ENCODE data around the gene CDK17.
A peak's percentile ranks its signal among the peaks of the same experiment; 100 is the strongest.

CDK17 gene

GRCh38 chr12:96244826-96245225 is 155.4 kb downstream of the CDK17 start:
- POLR2A ChIA-PET, result no interaction called here
- DNase-seq, result no peak
- Histone ChIP-seq H3K36me3 (ENCODE audit: control insufficient read depth in 4 of 4, insufficient read depth in 4 of 4, low read length in 3 of 4) (peaks cover 0 to 65% (median 41%) of the 10 kb centered on the region in 4 experiments), H3K4me3 (ENCODE audit: control insufficient read depth in 1 of 7, extremely low read depth in 1 of 7, insufficient read depth in 4 of 7, low read depth in 2 of 7, low read length in 6 of 7) (no peak overlapping the region), H3K27ac (ENCODE audit: insufficient read depth in 1 of 2, low read depth in 1 of 2, low read length in 2 of 2, poor library complexity in 1 of 2, severe bottlenecking in 2 of 2) (no peak overlapping the region), H3K4me1 (ENCODE audit: control extremely low read depth in 1 of 4, control insufficient read depth in 4 of 4, insufficient read depth in 4 of 4, low read length in 3 of 4) (peaks cover 0 to 36% (median 14%) of the 10 kb centered on the region in 4 experiments), H3K27me3 (replicated peaks in 2 of 5; ENCODE audit: control insufficient read depth in 4 of 5, insufficient read depth in 5 of 5, low read length in 4 of 5) (no peaks in the 10 kb centered on the region), H3K9me3 (ENCODE audit: control extremely low read depth in 1 of 5, control insufficient read depth in 4 of 5, insufficient read depth in 2 of 5, low read depth in 1 of 5, low read length in 4 of 5) (no peaks in the 10 kb centered on the region)
- CTCF ChIA-PET, result interaction anchor here (1.3 to 1.7 kb wide), 2 partner anchors 10 to 11 kb away, joined by 3 to 6 read pairs; no protein-coding TSS in a partner anchor
- WGBS (ENCODE audit: insufficient coverage), result 93% methylated on average over 13 of the region's 13 CpGs

- H3K4me1 ChIP-seq (ENCODE audit: control extremely low read depth in 1 of 4, control insufficient read depth in 4 of 4, insufficient read depth in 4 of 4, low read length in 3 of 4), result peaks cover 2 to 49% (median 28%) of the 10 kb centered on the region in 4 experiments
- H3K27me3 ChIP-seq (replicated peaks in 2 of 5; ENCODE audit: control insufficient read depth in 4 of 5, insufficient read depth in 5 of 5, low read length in 4 of 5), result no peaks in the 10 kb centered on the region
- no peak overlapping the region for H3K4me3 ChIP-seq (ENCODE audit: control insufficient read depth in 1 of 7, extremely low read depth in 1 of 7, insufficient read depth in 4 of 7, low read depth in 2 of 7, low read length in 6 of 7)
- peaks cover 0 to 46% (median 28%) of the 10 kb centered on the region in 4 experiments for H3K36me3 ChIP-seq (ENCODE audit: control insufficient read depth in 4 of 4, insufficient read depth in 4 of 4, low read length in 3 of 4)
- ChIA-PET POLR2A (no interaction called here), CTCF (interaction anchor here (1.7 kb wide), 1 partner anchor 24 kb away, joined by 8 read pairs; no protein-coding TSS in a partner anchor)
- peak overlapping the region; percentile 33 to 74 for H3K27ac ChIP-seq (ENCODE audit: insufficient read depth in 1 of 2, low read depth in 1 of 2, low read length in 2 of 2, poor library complexity in 1 of 2, severe bottlenecking in 2 of 2)
- no peaks in the 10 kb centered on the region for H3K9me3 ChIP-seq (ENCODE audit: control extremely low read depth in 1 of 5, control insufficient read depth in 4 of 5, insufficient read depth in 2 of 5, low read depth in 1 of 5, low read length in 4 of 5)
- WGBS (ENCODE audit: insufficient coverage), result 89% methylated on average over 11 of the region's 12 CpGs
- peak in 2 of 3 donors; percentile 50 to 56 for DNase-seq
Observed at GRCh38 chr12:96242597-96242996, 157.6 kb downstream of the CDK17 start.

GRCh38 chr12:96241846-96242256 is 158.4 kb downstream of the CDK17 start:
- POLR2A ChIA-PET, result no interaction called here
- Histone ChIP-seq H3K27ac (ENCODE audit: insufficient read depth in 1 of 2, low read depth in 1 of 2, low read length in 2 of 2, poor library complexity in 1 of 2, severe bottlenecking in 2 of 2) (peak overlapping the region; percentile 33 to 74), H3K4me3 (ENCODE audit: control insufficient read depth in 1 of 7, extremely low read depth in 1 of 7, insufficient read depth in 4 of 7, low read depth in 2 of 7, low read length in 6 of 7) (no peak overlapping the region), H3K9me3 (ENCODE audit: control extremely low read depth in 1 of 5, control insufficient read depth in 4 of 5, insufficient read depth in 2 of 5, low read depth in 1 of 5, low read length in 4 of 5) (no peaks in the 10 kb centered on the region), H3K4me1 (ENCODE audit: control extremely low read depth in 1 of 4, control insufficient read depth in 4 of 4, insufficient read depth in 4 of 4, low read length in 3 of 4) (peaks cover 2 to 57% (median 35%) of the 10 kb centered on the region in 4 experiments), H3K27me3 (replicated peaks in 2 of 5; ENCODE audit: control insufficient read depth in 4 of 5, insufficient read depth in 5 of 5, low read length in 4 of 5) (no peaks in the 10 kb centered on the region), H3K36me3 (ENCODE audit: control insufficient read depth in 4 of 4, insufficient read depth in 4 of 4, low read length in 3 of 4) (peaks cover 0 to 38% (median 21%) of the 10 kb centered on the region in 4 experiments)
- peak; percentile 61 to 89 (median 88) for DNase-seq
- WGBS (ENCODE audit: insufficient coverage), result 60% methylated on average over 3 of the region's 9 CpGs
- CTCF ChIA-PET, result interaction anchor here (1.7 kb wide), 1 partner anchor 24 kb away, joined by 8 read pairs; no protein-coding TSS in a partner anchor

GRCh38 chr12:96241431-96241830 is 158.8 kb downstream of the CDK17 start:
- DNase-seq, result no peak
- Histone ChIP-seq H3K27me3 (replicated peaks in 2 of 5; ENCODE audit: control insufficient read depth in 4 of 5, insufficient read depth in 5 of 5, low read length in 4 of 5) (no peaks in the 10 kb centered on the region), H3K36me3 (ENCODE audit: control insufficient read depth in 4 of 4, insufficient read depth in 4 of 4, low read length in 3 of 4) (peaks cover 0 to 34% (median 17%) of the 10 kb centered on the region in 4 experiments), H3K9me3 (ENCODE audit: control extremely low read depth in 1 of 5, control insufficient read depth in 4 of 5, insufficient read depth in 2 of 5, low read depth in 1 of 5, low read length in 4 of 5) (no peaks in the 10 kb centered on the region), H3K4me3 (ENCODE audit: control insufficient read depth in 1 of 7, extremely low read depth in 1 of 7, insufficient read depth in 4 of 7, low read depth in 2 of 7, low read length in 6 of 7) (no peak overlapping the region), H3K4me1 (ENCODE audit: control extremely low read depth in 1 of 4, control insufficient read depth in 4 of 4, insufficient read depth in 4 of 4, low read length in 3 of 4) (peaks cover 2 to 61% (median 39%) of the 10 kb centered on the region in 4 experiments), H3K27ac (ENCODE audit: insufficient read depth in 1 of 2, low read depth in 1 of 2, low read length in 2 of 2, poor library complexity in 1 of 2, severe bottlenecking in 2 of 2) (peak overlapping the region in 1 of 2 experiments; percentile 74)
- CTCF ChIA-PET, result interaction anchor here (1.7 to 2.2 kb wide), 2 partner anchors 8 to 25 kb away, joined by 7 to 8 read pairs; no protein-coding TSS in a partner anchor
- POLR2A ChIA-PET, result no interaction called here
- WGBS (ENCODE audit: insufficient coverage), result 92% methylated on average over 2 of the region's 4 CpGs

GRCh38 chr12:96240656-96241055 is 159.6 kb downstream of the CDK17 start:
- Histone ChIP-seq H3K9me3 (ENCODE audit: control extremely low read depth in 1 of 5, control insufficient read depth in 4 of 5, insufficient read depth in 2 of 5, low read depth in 1 of 5, low read length in 4 of 5) (no peaks in the 10 kb centered on the region), H3K4me1 (ENCODE audit: control extremely low read depth in 1 of 4, control insufficient read depth in 4 of 4, insufficient read depth in 4 of 4, low read length in 3 of 4) (peaks cover 2 to 69% (median 47%) of the 10 kb centered on the region in 4 experiments), H3K27me3 (replicated peaks in 2 of 5; ENCODE audit: control insufficient read depth in 4 of 5, insufficient read depth in 5 of 5, low read length in 4 of 5) (no peaks in the 10 kb centered on the region), H3K4me3 (ENCODE audit: control insufficient read depth in 1 of 7, extremely low read depth in 1 of 7, insufficient read depth in 4 of 7, low read depth in 2 of 7, low read length in 6 of 7) (no peak overlapping the region), H3K27ac (ENCODE audit: insufficient read depth in 1 of 2, low read depth in 1 of 2, low read length in 2 of 2, poor library complexity in 1 of 2, severe bottlenecking in 2 of 2) (peak overlapping the region in 1 of 2 experiments; percentile 20), H3K36me3 (ENCODE audit: control insufficient read depth in 4 of 4, insufficient read depth in 4 of 4, low read length in 3 of 4) (peaks cover 0 to 39% (median 16%) of the 10 kb centered on the region in 4 experiments)
- ChIA-PET POLR2A (no interaction called here), CTCF (interaction anchor here (0.6 to 2.2 kb wide), 2 partner anchors 9 to 281 kb away, joined by 3 to 7 read pairs; no protein-coding TSS in a partner anchor)
- WGBS (ENCODE audit: insufficient coverage), result 43% methylated on average over 11 of the region's 11 CpGs
- peak in 1 of 3 donors; percentile 15 for DNase-seq

- Histone ChIP-seq H3K4me1 (ENCODE audit: control extremely low read depth in 1 of 4, control insufficient read depth in 4 of 4, insufficient read depth in 4 of 4, low read length in 3 of 4) (peaks cover 2 to 75% (median 52%) of the 10 kb centered on the region in 4 experiments), H3K27me3 (replicated peaks in 2 of 5; ENCODE audit: control insufficient read depth in 4 of 5, insufficient read depth in 5 of 5, low read length in 4 of 5) (no peaks in the 10 kb centered on the region), H3K27ac (ENCODE audit: insufficient read depth in 1 of 2, low read depth in 1 of 2, low read length in 2 of 2, poor library complexity in 1 of 2, severe bottlenecking in 2 of 2) (peak overlapping the region in 1 of 2 experiments; percentile 20), H3K4me3 (ENCODE audit: control insufficient read depth in 1 of 7, extremely low read depth in 1 of 7, insufficient read depth in 4 of 7, low read depth in 2 of 7, low read length in 6 of 7) (no peak overlapping the region), H3K36me3 (ENCODE audit: control insufficient read depth in 4 of 4, insufficient read depth in 4 of 4, low read length in 3 of 4) (peaks cover 0 to 39% (median 16%) of the 10 kb centered on the region in 4 experiments), H3K9me3 (ENCODE audit: control extremely low read depth in 1 of 5, control insufficient read depth in 4 of 5, insufficient read depth in 2 of 5, low read depth in 1 of 5, low read length in 4 of 5) (no peaks in the 10 kb centered on the region)
- CTCF ChIA-PET, result interaction anchor here (0.6 to 2.9 kb wide), 6 partner anchors 9 to 282 kb away, joined by 3 to 13 read pairs (median 5); partner anchors contain the start of gene CDK17
- 92% methylated on average over 9 of the region's 18 CpGs for WGBS (ENCODE audit: insufficient coverage)
- no peak for DNase-seq
- POLR2A ChIA-PET, result no interaction called here
Observed at GRCh38 chr12:96239711-96240635, 160.3 kb downstream of the CDK17 start.

All from common myeloid progenitor, CD34-positive (primary cell).